NCI-H82 (cell line): ENCODE data around the gene SHD.
"Not testable (repeated sequence)": the region's sequence is repeated elsewhere in the genome, so short reads cannot be mapped to it uniquely, and the experiment has no call there.

Experiments
- DNase-seq: peaks from one replicate; lab custom pipeline; 2025; lab: John Stamatoyannopoulos, UW

The SHD gene, protein sequence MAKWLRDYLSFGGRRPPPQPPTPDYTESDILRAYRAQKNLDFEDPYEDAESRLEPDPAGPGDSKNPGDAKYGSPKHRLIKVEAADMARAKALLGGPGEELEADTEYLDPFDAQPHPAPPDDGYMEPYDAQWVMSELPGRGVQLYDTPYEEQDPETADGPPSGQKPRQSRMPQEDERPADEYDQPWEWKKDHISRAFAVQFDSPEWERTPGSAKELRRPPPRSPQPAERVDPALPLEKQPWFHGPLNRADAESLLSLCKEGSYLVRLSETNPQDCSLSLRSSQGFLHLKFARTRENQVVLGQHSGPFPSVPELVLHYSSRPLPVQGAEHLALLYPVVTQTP

DNA sequence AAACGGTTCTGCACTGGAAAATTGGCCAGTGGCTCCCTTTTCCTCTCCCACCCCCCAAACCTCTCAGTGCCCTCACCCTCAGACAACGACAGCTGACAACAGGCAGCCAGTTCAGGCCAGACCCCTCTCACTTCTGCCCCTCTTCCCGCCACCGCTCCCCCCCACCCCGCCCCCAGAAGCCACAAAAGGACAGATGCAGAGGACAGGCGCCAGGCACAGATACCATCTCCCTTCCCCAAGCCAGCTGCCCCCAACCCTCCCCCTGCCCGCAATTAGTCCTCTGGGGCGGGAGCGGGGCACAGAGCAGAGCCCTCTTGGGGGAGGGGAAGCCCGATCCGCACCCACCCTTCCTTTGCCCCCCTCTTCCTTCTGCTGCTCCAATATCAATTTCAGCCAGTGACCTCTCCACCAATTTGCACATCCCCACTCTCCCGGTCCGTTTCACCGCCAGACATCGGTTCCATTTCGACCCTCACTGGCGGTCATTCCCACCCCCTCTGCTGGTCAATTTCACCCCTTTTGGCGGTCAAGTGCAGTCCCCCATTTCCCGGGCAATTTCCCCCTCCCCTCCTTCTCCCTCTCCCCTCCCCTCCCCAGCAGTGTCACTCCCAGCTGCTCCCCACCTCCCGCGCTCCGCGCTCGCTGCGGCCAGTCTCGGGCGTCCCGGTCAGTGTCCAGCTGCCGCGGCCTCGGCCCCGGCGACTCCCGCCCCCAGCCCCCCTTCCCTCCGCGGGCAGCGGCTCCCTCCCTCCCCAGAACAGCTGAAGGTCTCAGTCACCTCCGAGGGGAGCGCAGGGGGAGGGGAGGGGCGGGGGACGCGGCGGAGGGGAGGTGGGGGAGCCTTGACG lies at the start of gene SHD:
Gene SHD, plus strand, starts transcription at position 848 of the 848 bp plus-strand sequence. CDS start 798 bp downstream, outside the sequence.
- peak; percentile 19 for DNase-seq

DNA sequence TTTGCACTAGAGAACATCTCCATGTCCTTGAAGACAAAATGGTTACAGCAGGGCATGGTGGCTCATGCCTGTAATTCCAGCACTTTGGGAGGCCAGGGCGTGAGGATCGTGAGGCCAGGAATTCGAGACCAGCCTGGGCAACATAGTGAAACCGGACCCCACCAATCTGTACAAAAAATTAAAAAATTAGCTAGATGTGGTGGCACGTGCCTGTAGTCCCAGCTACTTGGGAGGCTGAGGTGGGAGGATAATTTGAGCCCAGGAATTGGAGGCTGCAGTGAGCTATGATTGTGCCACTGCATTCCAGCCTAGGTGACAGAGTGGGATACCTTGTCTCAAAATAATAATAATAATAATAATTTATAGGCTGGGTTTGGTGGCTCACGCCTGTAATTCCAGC lies 48.8 kb upstream of the SHD start:
- not testable (repeated sequence) for DNase-seq

DNA sequence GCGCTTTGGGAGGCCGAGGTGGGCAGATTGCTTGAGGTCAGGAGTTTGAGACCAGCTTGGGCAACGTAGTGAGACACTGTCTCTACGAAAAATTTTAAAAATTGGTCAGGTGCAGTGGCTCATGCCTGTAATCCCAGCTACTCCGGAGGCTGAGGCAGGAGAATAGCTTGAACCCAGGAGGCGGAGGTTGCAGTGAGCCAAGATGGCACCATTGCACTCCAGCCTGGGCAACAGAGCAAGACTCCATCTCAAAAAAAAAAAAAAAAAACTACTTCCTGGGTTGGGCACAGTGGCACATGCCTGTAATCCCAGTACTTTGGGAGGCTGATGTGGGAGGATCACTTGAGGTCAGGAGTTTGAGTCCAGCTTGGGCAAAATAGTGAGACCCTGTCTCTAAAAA lies 47.5 kb upstream of the SHD start:
- DNase-seq: not testable (repeated sequence)

GRCh38 chr19:4232139-4232538 lies 46.9 kb upstream of the SHD start:
- DNase-seq: not testable (repeated sequence)

DNA sequence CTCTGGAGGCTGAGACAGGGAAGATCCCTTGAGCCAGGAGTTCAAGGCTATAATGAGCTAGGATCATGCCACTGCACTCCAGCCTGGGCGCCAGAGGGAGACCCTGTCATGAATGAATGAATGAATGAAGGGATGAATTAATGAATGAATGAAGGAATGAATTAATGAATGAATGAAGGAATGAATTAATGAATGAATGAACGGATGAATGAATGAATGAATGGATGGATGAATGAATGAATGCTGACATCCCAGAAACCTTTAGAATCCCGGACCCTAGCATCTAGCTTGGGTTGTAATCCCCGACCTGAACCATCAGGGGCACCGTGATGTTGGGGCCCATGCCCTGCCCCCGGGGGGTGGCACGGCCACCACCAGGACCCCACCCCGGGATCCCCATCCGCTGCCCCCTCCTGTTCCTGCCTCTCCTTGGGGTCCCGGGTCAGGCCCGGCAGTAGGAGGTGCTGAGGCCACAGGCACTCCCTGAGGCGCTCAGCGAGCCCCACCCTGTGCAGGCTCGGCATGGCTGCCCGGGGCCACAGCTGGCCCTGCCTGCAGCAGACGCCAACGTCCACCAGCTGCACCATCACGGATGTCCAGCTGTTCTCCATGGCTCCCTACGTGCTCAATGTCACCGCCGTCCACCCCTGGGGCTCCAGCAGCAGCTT lies 46.3 kb upstream of the SHD start:
- DNase-seq: no peak

DNA sequence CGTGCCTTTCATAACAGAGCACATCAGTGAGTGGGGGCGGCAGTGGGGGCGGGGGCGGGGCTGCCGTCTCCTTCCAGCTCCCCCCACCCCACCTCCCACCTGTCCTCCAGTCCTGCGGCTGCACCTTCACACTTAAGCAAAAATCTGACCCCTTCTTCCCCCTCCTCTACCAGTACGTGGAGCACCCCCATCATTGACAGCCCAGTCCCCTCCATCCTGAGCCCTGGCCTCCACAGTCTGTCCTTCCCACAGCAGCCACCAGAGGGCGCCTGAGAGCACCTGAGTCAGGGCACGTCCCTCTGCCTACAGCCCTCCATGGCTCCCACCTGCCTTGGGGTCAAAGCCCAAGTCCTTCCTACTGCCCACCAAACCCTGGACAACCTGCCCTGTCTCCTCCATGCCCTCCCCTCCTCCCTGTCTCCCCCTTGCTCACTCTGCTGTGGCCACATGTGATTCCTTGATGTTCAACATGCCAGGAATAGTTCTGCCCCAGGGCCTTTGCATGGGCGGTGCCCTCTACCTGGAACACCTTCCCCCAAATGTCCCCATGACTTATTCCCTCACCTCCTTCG lies 45.7 kb upstream of the SHD start:
- peak; percentile 54 for DNase-seq

GRCh38 chr19:4234142-4234861 lies 44.8 kb upstream of the SHD start:
- DNase-seq: no peak

DNA sequence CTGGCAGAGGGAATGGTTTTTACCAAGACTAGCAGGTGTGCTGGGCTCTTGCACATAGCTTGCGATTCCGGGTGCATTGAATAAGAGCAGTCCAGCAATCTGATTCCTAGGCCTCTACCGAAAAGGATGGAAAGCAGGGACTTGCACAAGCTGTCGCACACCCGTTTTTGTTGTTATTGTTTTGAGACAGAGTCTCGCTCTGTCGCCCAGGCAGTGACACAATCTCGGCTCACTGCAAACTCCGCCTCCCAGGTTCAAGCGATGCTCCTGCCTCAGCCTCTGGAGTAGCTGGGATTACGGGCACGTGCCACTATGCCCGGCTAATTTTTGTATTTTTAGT lies 44.2 kb upstream of the SHD start:
- DNase-seq: no peak

GRCh38 chr19:4237510-4237909 lies 41.6 kb upstream of the SHD start:
- DNase-seq: not testable (repeated sequence)

GRCh38 chr19:4238831-4239230 lies 40.2 kb upstream of the SHD start:
- no peak for DNase-seq

GRCh38 chr19:4241824-4242430 lies 37.1 kb upstream of the SHD start:
- no peak for DNase-seq

GRCh38 chr19:4245938-4246337 lies 33.1 kb upstream of the SHD start:
- DNase-seq: not testable (repeated sequence)

DNA sequence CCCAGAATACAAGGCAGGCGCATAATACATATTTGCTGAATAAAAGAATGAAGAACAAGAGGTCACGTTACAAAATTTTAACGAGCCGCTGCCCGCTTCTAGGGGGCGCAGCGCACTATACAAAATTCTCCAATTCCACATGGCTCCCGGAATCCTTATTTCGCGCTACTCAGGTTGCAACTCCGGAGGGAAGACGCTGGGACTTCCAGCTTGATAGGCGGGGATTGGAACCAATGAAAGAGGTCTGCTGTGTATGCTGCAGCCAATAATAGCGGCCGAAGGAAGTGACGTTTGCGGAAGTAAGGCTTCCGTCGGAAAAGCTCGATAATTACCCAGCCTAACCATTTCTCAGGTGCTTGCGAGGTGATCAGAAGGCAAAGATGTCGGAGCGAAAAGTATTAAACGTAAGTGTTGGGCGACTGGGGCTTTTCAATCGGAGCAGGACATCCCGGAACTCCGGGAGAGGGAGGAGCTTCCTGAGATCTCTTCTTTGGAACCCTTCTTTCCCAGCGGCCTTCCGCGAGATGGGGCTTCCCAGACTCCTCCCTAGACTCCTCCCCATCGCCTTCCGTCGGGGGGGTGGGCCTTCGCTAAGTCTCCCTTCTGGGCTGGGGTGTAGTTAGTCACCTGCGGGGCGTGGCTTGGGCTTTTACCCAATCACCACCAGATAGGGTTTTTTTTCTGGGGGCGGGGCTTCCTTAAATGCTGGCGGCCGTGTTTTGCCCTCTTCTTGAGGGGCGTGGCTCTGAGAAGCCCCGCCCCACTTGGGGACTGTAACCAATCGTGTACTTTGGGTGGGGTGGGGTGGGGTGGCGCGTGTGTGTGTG lies 32.1 kb upstream of the SHD start, which contains the start of gene YJU2:
Gene YJU2, plus strand, starts transcription at position 314 of the 827 bp plus-strand sequence. Its CDS starts 67 bp downstream, at position 381.
- peak; percentile 100 for DNase-seq

DNA sequence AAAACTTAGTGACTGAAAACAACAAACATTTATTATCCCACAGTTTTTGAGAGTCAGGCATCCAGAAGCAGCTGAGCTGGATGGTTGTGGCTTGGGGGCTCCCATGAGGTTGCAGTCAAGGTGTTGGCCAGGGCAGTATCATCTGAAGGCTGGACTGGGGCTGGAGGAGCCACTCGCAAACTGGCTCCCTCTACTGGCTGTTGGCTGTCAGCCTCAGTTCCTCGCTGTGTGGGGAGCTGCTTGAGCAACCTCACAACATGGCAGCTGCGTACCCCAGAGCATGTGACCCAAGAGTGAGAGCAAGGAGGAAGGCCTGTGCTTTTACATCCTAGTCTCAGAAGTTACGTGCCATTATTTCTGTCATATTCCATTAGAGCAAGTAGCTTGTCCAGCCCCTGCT lies 22.5 kb upstream of the SHD start:
- DNase-seq: no peak

GRCh38 chr19:4257025-4257424 lies 22.0 kb upstream of the SHD start:
- no peak for DNase-seq

DNA sequence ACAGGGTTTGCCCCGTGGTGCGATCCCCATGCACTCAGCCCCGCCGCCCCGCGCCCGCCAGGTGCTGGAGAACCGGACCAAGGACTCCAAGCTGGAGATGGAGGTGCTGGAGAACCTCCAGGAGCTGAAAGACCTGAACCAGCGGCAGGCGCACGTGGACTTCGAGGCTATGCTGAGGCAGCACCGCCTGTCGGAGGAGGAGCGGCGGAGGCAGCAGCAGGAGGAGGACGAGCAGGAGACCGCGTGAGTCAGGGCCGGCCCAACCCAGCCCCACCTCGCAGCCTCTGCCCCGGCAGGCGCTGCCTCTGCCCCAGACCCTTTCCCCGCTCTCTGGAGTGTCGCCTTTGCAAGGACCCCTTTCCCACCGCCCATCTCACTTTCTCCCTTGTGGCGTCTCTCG lies 20.9 kb upstream of the SHD start:
- DNase-seq: no peak

- DNase-seq: no peak
Measured at GRCh38 chr19:4260613-4261191, 18.4 kb upstream of the SHD start.

GRCh38 chr19:4264812-4265211 lies 14.3 kb upstream of the SHD start:
- DNase-seq: no peak

DNA sequence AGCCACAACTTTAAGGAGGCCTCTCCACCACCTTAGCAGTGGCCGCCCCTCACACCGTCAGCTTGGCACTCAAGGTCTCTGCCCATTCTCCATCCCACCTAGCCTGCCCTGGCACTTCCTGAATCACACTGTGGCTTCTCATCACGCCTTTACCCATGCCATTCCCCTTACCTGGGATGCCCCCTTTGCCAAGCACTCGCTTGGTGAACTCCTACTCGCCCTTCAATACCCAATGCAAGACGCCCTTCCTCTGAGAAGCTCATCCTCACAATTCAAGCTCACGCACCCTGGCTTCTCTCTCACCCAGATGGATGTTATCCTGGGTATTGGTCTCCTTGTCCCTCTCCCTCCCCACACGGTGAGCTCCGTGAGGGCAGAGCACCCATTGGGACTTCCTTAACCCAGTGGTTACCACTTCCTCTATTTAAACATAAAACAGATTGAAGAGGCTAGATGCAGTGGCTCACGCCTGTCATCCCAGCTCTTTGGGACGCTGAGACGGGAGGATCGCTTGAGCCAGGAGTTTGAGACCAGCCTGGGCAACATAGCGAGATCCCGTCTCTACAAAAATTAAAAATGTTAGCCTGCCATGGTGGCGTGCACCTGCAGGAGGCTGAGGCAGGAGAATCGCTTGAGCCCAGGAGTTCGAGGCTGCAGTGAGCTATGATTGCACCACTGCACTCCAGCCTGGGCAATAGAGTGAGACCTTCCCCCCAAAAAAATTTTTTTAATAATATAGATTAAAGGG lies 12.6 kb upstream of the SHD start:
- DNase-seq: no peak
